GM19468 (cell line): ENCODE data around the gene CEBPG.

Experiments used
- ATAC-seq: cut with Tn5 transposase; IDR thresholded peaks from one replicate; pipeline ENCODE4 v1.9.1; 2021; ENCODE audit warnings: mild to moderate bottlenecking, moderate library complexity, moderate number of reproducible peaks; ENCODE audit not compliant: unreplicated experiment; ENCODE audit errors: extremely low read depth

The CEBPG gene

DNA sequence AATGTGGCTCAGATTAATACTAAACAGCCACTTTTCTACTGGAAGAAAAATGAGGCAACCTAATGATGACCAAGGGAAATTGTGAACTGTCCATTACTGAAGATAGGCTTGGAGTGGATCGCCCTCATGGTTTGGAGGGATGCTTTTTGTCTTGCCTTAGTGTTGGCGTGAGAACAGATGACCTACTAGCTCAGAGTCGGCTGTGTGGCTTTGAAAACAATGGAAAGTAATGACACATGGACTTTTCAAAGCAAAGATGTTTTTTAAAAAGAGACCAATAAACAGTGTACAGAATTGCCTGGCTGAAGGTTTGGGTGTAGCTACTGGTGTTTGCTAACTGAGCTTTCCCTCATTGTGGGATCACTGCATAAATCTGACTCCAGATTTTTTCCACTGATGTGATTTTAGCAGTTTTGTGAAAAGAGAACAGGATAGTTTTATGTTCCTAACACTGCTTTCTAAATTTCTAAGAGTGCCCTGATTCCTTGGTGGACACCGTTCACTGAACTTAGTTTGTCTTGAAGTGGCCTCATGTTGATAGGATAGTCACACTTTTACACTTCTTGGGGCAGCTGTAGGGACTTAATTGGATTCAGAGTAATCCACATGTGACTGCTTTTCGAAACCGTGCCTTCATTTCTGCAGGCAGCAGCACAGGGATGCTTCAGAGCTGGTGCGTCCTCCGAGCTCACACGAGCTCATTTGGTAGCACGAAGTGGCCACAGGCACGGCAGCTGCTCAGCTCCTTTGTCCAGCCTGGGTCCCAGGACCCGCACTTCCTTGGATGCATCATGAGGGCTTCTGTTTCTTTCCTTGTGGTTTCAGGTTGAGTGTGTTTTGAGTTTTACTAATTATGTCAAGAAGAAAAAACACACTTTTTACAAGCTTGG lies 4.3 kb downstream of the CEBPG start:
- ATAC-seq = no peak

DNA sequence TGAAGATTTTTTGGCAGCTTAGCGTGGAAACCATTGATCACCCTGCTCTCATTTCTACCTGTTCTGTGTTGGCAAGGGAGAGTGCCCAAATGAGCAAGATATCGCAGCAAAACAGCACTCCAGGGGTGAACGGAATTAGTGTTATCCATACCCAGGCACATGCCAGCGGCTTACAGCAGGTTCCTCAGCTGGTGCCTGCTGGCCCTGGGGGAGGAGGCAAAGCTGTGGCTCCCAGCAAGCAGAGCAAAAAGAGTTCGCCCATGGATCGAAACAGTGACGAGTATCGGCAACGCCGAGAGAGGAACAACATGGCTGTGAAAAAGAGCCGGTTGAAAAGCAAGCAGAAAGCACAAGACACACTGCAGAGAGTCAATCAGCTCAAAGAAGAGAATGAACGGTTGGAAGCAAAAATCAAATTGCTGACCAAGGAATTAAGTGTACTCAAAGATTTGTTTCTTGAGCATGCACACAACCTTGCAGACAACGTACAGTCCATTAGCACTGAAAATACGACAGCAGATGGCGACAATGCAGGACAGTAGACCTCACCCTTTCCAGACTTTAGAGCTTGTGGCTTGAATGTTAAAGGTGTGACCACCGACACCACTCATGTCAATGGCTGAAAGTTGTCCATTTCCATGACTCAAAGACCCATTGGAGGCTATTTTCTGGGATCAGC lies 5.8 kb downstream of the CEBPG start:
- no peak for ATAC-seq

DNA sequence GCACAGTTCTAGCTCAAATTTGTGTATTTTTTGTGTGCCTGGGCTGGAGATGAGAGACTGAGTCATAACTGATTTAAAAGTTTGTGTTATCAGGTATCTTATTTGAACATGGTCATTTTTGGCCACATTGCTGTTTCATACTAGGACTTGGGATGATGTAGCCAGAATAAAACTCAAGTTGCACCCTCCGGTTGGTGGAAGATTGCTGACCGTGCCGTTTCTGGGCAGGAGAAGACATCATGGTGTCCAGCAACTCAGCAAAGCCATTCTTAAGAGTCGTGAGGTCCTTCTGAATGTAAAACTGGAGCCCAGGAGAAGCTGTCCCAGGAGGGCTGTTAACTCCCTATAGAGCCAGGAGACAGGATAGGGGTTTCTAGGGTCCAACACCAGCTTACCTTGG lies 7.6 kb downstream of the CEBPG start:
- ATAC-seq = no peak

DNA sequence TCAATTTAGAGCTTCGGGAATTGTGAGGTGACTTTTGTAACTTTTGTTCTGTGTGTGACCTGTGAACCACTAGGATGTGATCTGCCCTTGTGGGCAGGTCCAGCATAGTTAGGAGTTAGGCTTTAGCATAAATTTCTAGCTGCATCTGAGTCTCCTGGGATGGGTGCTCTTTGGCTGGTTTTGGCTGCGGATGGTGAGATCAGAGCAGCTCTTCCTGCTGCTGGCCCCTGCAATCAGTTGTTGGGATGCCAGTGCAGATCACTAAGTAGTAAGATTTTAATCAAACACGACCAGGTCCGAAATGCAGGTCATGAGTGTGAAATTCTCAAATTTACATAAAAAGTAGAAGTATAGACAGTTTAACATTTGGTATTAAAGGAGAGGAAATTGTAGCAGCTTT lies 8.5 kb downstream of the CEBPG start:
- ATAC-seq = no peak

DNA sequence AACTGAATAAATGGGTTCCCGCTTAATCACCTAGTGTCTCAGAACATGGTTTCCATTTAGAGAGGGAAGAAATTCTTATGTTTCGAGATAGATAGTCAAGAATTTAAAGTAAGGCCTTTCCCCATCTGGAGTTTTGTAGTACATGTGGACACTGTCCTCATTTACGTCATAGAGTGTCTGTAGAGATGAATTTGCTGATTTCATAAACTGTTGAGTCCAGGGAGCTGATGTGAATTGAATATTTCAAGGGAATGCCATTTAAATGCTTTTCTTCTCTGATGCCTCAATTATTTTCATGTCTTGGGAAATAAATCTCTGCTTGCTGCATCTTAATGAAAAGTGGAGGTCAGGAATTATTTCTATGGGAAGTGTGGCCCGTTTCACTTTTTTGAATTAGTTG lies 9.5 kb downstream of the CEBPG start:
- ATAC-seq = no peak

DNA sequence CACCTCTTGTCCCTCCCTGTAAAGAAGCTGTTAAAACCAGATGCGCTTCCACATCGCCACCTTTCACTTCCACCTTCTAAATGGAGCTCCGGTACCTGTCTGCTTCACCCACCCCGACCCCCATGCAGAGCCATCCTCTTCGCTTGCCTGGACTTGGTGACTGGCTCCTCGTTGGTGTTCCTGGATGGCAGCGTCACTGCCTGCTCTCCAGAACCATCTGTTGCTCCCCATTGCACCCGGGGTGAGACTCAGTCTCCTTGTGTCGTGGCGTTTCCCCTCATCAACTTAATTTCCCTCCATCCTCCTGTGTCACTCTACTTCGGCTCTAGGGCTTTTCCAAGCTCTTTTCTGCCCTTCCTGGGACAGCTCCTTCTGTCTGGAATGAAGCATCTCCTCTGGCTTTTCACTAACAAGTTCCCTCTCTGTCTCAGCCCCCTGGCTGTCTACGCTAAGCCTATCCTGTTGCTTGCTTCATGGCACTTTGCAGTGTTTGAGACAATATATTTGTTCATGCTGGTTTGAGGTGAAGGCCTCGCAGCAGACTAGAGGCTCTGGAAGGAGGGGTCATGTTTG lies 10.3 kb downstream of the CEBPG start:
- no peak for ATAC-seq

DNA sequence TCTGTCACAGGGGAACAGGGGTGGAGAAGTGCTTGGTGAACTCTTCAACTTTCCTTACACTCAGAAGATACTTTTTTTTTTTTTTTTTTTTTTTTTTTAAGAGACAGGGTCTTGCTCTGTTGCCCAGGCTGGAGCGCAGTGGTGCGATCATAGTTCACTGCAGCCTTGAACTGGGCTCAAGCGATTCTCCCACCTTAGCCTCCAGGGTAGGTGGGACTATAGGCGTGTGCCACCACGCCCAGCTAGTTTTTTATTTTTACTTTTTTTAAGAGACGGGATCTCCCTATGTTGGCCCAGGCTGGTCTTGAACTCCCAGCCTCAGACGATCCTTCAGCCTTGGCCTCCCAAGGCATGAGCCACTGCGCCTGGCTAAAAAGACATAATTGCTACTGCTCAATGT lies 11.5 kb downstream of the CEBPG start:
- ATAC-seq = no peak

DNA sequence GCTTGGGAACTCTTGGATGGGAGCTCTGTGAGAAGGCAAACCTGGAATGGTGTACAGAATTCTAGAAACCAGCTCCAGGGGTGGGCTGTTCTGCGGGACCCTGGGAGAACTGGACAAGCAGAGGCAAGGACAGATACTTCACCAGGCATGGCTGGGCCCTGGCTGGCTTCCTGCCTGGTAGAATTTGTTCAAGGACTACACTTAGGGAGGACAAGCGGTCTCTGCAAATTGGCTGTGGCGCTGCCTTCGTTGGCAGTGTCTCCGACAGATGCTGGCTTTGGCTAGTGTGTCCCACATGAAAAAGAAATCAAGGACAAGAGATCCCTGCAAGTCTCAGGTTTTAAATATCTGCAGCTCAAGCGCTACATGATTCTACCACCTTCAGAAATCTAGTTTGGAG lies 12.4 kb downstream of the CEBPG start:
- no peak for ATAC-seq

DNA sequence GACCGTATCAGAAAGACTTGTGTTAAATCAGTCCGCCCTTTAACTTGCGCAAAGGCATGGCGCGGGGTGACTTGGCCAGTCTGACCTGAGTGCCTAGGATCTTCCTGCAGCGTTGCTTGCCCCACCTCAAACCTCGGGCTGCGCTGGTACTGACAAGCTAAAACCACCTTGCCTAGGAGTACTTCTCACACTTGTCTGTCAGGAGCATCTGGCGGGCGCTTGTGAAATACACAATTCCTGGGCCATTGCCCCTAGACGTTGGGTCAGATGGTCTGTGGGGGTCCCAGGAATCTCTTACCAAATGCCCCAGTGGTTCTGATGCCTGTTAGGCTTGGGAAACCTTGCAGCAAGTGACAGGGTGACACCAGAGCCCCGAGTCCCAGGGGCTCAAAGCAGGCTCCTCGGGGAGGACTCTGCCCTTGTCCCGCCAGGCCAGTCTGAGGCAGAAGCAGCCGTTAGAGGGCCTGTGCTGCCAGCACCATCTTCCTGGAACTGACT lies 12.9 kb downstream of the CEBPG start:
- ATAC-seq = no peak

DNA sequence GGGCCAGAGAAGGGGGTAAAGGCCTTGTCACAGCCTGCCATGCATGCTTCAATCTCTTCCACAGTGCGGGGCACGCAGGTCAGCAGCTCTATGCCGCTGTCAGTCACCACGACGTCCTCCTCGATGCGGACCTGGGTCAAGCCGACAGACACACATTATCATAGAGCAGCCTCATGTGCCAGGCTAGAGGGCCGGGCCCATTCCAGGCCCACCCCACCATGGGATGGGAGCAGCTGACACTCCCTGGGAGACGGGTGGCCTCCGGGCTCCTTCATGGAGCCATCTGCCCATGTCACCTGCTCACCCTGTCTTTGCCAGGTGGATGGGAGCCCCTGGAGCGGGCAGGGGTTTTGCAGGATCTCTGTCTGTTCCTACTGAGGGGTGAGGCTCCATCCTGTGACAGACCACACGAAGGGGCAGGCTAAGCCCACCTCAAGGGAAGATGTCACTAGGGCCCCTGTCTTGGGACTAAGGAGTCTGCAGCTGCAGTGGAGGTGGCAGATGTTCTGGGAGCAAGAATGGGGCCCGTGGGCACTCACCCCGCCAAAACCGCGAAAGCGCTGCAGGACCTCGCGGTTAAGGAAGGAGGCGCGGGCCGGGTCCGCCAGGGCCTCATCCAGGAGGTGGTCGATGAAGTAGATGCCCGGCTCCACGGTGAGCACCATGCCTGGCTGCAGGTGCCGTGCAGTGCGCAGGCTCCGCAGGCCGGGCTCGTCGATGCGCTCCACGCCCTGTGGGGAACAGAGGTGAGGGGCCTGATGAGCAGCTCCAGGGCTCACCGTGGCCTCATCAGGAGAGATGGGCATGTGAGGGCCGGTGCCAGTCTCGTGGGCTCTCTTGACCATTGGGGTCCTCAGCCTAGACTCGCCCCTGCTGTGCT lies 14.1 kb downstream of the CEBPG start:
- no peak for ATAC-seq

DNA sequence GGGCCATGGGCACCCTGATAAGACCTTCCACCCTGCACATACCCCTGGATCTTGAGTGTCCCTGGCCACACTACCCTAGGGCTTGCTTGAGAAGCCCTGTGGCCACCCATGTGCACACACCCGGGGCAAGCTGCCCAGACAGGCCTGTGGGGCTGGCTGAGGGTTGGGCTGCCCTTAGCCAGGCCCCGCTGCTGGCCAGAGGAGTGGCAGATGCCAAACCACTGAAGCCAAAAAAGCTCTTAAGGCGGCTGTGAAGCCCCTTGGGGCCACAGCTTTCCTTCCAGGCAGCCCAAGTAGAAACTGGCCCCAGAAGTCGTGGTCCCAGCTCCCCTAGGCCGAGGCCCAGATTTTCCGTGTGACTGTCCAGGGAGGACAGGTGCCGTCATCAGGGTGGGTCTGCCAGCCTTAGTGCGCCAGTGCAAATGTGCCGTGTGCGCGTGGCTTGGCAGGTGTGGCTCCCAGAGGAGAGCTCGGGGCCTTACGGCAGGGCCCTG lies 14.8 kb downstream of the CEBPG start:
- no peak for ATAC-seq

DNA sequence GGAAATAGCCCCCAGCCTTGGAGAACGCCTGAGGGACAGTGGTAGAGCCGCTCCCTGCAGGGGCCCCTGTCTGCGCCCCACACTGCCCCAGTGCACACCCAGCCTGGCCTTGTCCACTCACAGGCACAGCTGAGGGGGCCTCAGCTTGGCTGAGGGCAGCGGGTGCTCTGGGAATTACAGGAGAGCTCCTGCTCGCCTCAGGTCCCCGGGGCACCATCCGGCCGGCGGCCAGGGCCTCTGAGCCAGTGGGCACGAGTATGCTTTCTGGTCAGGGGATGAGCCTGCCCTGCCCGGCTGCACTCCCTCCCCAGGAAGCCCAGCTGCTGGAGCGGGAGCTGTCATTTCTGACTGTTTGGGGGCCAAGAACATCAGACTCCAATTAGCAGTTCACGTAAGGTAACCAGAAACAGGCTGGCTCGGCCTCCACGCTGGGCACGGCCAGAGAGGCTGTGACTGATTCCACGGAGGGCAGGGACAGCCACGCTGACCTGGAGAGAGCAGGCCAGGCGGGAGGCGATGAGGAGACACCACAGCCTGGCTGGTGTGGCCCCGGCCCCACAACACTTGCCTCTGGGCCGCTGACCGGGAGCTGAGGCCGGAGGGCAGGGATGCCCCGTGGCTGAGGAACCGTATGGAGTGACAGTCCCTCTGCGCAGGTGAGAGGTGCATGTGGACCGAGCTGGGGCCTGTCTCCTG lies 15.4 kb downstream of the CEBPG start:
- no peak for ATAC-seq

DNA sequence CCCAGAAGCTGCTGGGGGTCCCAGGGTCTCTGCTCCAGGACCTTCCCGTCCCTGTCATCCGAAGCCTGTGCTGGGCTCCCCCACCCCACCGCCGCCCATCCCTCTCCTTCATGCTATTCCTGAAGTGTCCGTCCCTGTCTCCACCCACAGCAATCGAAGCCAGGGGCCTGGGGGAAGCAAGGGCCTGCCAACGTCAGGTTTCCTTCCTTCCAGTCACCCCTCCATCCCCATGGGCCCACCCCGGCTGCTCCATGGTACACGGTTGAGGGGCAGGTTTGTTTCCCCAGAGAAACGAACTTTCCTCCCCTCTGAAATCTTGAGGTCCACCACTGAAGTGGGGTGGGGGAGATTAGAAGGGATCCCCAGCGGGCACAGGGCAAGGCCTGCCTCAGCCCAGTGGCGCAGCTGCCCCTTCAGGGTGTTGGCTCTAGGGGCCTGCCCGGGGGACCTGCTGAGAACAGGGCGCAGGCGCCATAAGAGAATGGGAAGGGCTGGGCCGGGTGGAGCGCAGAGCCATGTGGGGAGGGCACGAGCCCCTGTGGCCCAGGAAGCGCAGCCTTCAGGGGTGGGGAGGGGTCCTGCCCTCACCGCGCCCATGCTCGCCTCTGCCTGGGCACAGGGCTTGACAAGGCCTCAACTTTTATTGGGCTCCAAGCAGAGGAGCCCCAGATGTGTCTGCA lies 16.1 kb downstream of the CEBPG start:
- no peak for ATAC-seq

DNA sequence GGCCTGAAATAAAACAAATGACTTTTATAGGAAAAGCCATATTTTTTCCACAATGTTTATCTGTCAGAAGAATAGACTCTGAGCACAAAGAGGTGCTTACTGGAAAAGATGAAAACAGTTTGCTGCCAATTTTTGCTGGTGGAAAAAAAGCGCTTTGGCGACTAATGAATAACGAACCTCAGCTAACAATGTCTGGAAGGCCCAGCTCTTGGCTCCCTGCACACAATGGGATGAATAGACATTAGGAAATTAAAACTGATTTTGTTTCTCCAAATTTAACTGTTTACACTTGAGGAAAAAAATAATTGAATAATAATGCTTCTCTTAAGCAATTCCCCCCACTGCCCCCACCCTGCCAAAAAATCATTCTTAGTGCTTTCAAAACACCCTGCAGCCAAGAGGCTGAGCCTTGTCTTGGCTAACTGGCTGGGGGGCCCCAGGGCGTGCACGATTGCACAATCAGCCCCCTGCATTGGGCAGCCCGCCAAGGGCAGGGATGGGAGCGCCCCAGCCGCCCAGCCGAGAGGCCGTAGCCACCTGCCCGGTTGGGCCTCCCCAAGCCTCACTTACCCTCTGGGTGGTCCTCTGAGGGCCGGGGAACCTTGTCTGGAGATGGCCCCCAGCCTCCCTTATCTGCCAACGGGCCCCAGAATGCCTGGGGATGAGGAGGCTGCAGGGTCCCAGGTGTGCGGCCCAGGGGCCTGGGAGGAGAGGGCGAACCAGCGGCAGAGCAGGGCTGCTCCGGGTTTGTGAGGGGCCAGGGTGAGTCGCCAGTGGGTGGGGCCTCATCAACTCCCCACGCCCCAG lies 16.8 kb downstream of the CEBPG start:
- no peak for ATAC-seq

DNA sequence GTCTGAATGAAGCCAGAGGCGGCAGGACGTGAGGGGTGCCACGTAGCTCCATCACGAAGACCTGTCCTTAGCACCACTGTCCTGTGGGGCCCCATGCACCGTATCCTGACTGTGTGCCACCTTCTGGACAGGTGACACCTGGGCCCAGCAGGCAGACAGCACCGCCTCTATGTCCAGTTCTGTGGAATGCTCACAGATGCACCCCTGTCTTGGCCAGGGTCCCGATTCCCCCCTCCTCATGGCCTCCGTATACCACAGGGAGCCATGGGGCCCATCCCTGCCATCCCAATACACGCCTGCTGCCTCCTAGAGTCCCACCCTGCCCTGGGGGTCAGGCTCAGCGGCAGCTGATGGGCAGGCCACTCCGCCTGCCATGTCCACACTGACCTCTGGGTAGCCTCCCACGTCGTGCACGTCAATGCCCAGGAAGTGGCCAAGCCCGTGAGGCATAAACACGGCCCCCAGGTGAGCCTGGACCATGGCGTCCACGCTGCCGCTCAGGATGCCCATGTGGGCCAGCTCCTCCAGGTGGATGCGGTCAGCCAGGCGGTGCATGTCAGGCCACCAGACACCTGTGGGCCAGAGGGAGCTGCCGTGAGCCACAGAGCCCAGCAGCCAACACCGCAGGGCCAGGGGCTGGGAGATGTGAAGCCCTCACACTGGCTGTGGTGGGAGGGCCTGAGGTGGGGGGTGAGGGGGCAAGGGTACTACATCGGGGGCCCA lies 17.6 kb downstream of the CEBPG start:
- ATAC-seq = no peak

DNA sequence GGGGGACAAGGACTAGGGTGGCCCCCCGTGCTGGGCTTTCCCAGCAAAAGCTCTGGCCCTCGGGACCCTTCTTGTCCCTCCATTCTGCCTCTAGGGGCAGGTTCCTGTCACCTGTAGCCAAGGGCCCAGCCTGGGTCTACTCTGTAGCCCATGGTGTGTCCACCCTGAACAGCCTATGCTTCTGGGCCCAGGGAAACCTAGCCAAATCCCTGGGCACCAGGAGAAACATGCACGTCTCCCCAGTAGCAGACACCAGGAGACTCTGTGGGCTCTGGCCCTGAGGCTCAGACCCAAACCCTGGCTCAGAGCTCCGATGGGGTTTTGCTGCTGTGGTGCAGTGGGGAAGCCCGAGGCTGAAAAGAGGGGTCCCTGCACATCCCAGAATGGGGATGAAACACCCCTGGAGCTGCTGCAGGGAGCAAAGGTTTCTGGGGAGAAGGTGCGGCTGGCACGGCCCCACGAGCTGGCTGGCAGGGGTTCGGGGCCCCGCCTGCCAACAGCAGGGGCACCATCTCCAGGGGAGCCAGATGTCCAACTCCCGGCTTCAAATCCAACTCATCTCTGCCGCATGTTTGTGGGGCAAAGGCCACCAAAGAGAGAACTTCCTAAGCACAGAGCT lies 18.2 kb downstream of the CEBPG start:
- ATAC-seq = no peak
